Measurements from ENCODE around the gene PRKG1. TPM values are rescaled to one million over a fixed set of nuclear protein-coding genes. Genes with fewer than 3 reads are reported as not detected.

PRKG1 gene
- total and polyA plus RNA-seq, 4 donors: 26.2 to 199 (median 94.1) TPM

GRCh38 chr10:51301644-51302043, 227.4 kb downstream of the PRKG1 start:
- no peaks in the 10 kb centered on the region for H3K27me3 ChIP-seq (ENCODE audit: control insufficient read depth in 1 of 2, insufficient read depth in 2 of 2, low read length in 1 of 2)
- H3K4me1 ChIP-seq (ENCODE audit: control insufficient read depth in 1 of 2, insufficient read depth in 2 of 2, low read length in 2 of 2): peaks cover 7 to 16% of the 10 kb centered on the region in 2 donors
- ATAC-seq (ENCODE audit: low FRiP score): peak; percentile 54
- no peaks in the 10 kb centered on the region for H3K36me3 ChIP-seq (ENCODE audit: control insufficient read depth in 1 of 2, insufficient read depth in 2 of 2, low read length in 1 of 2)
- no peak overlapping the region for H3K4me3 ChIP-seq (ENCODE audit: low read length in 2 of 2)
- H3K27ac ChIP-seq (ENCODE audit: low read depth in 1 of 2, low read length in 2 of 2): peak overlapping the region; percentile 85 to 100
- DNase-seq: peak in 1 of 2 donors; percentile 73
- intact Hi-C loops (cut with DNase I): loop anchor here in 1 of 2 donors (1.0 to 10.0 kb wide), 3 partner anchors 123 to 297 kb away; partner anchors contain the start of gene PRKG1
- no peaks in the 10 kb centered on the region for H3K9me3 ChIP-seq (ENCODE audit: control insufficient read depth, low read length)
- 19 to 20% methylated on average over 5 of the region's 5 CpGs for WGBS, 2 donors

- WGBS, 2 donors: 0 to 3% methylated on average over 1 of the region's 1 CpG
- peaks cover 7 to 12% of the 10 kb centered on the region in 2 donors for H3K4me1 ChIP-seq (ENCODE audit: control insufficient read depth in 1 of 2, insufficient read depth in 2 of 2, low read length in 2 of 2)
These were observed 228.0 kb downstream of the PRKG1 start for GRCh38 chr10:51302316-51302715.

GRCh38 chr10:51308116-51308515, 233.8 kb downstream of the PRKG1 start:
- DNase-seq (no peak), ATAC-seq (ENCODE audit: low FRiP score) (no peak)
- peak overlapping the region in 1 of 2 donors; percentile 67 for H3K27ac ChIP-seq (ENCODE audit: low read depth in 1 of 2, low read length in 2 of 2)
- H3K27me3 ChIP-seq (ENCODE audit: control insufficient read depth in 1 of 2, insufficient read depth in 2 of 2, low read length in 1 of 2): no peaks in the 10 kb centered on the region
- 85 to 90% methylated on average over 1 of the region's 1 CpG for WGBS, 2 donors
- H3K4me3 ChIP-seq (ENCODE audit: low read length in 2 of 2): no peak overlapping the region
- intact Hi-C loops (cut with DNase I): loop anchor here in 1 of 2 donors (5.0 to 10.0 kb wide), 3 partner anchors 49 to 233 kb away; partner anchors contain the start of gene PRKG1
- H3K9me3 ChIP-seq (ENCODE audit: control insufficient read depth, low read length): no peaks in the 10 kb centered on the region
- peaks cover 15 to 19% of the 10 kb centered on the region in 2 donors for H3K4me1 ChIP-seq (ENCODE audit: control insufficient read depth in 1 of 2, insufficient read depth in 2 of 2, low read length in 2 of 2)
- H3K36me3 ChIP-seq (ENCODE audit: control insufficient read depth in 1 of 2, insufficient read depth in 2 of 2, low read length in 1 of 2): no peaks in the 10 kb centered on the region

More at GRCh38 chr10:51302316-51302715, 228.0 kb downstream of the PRKG1 start:
- H3K27ac ChIP-seq (ENCODE audit: low read depth in 1 of 2, low read length in 2 of 2): no peak overlapping the region
- H3K4me3 ChIP-seq (ENCODE audit: low read length in 2 of 2): no peak overlapping the region
- H3K27me3 ChIP-seq (ENCODE audit: control insufficient read depth in 1 of 2, insufficient read depth in 2 of 2, low read length in 1 of 2): no peaks in the 10 kb centered on the region
- ATAC-seq (ENCODE audit: low FRiP score) (peak; percentile 83), DNase-seq (no peak)
- intact Hi-C loops (cut with DNase I): loop anchor here in 1 of 2 donors (1.0 to 10.0 kb wide), 3 partner anchors 122 to 298 kb away; partner anchors contain the start of gene PRKG1
- H3K9me3 ChIP-seq (ENCODE audit: control insufficient read depth, low read length): no peaks in the 10 kb centered on the region
- H3K36me3 ChIP-seq (ENCODE audit: control insufficient read depth in 1 of 2, insufficient read depth in 2 of 2, low read length in 1 of 2): no peaks in the 10 kb centered on the region

DNA sequence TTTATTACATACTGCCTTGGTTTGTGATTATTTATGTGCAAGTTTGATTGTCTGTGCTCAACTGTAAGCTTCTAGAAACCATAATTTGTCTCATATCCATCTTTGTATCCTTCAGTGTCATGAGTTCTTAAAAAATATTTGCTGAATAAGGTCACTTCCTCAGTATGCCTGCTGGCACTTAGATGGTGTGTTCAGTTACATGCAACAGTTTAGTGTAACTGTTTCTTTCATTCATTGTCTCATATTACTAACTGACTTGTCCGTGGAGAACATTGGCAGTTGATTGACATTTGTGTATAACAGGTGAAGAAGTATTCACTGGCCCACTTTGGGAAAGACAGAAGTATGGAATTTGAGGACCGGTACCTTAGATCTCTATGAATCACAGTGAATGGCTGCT, 236.9 kb downstream of the PRKG1 start:
- ATAC-seq (ENCODE audit: low FRiP score): no peak
- intact Hi-C loops (cut with DNase I): loop anchor here in 1 of 2 donors (5.0 kb wide), 1 partner anchor 46 kb away; no protein-coding TSS in a partner anchor
- H3K36me3 ChIP-seq (ENCODE audit: control insufficient read depth in 1 of 2, insufficient read depth in 2 of 2, low read length in 1 of 2): no peaks in the 10 kb centered on the region
- WGBS, 2 donors: 39 to 47% methylated on average over 2 of the region's 2 CpGs
- H3K27ac ChIP-seq (ENCODE audit: low read depth in 1 of 2, low read length in 2 of 2): no peak overlapping the region
- H3K4me3 ChIP-seq (ENCODE audit: low read length in 2 of 2): no peak overlapping the region
- H3K27me3 ChIP-seq (ENCODE audit: control insufficient read depth in 1 of 2, insufficient read depth in 2 of 2, low read length in 1 of 2): no peaks in the 10 kb centered on the region
- DNase-seq: no peak
- H3K4me1 ChIP-seq (ENCODE audit: control insufficient read depth in 1 of 2, insufficient read depth in 2 of 2, low read length in 2 of 2): peaks cover 14 to 28% of the 10 kb centered on the region in 2 donors
- no peaks in the 10 kb centered on the region for H3K9me3 ChIP-seq (ENCODE audit: control insufficient read depth, low read length)

GRCh38 chr10:51312817-51313216, 238.5 kb downstream of the PRKG1 start:
- intact Hi-C loops (cut with DNase I): loop anchor here in 1 of 2 donors (5.0 kb wide), 1 partner anchor 44 kb away; no protein-coding TSS in a partner anchor
- 21 to 23% methylated on average over 2 of the region's 2 CpGs for WGBS, 2 donors
- H3K4me3 ChIP-seq (ENCODE audit: low read length in 2 of 2): no peak overlapping the region
- no peak overlapping the region for H3K27ac ChIP-seq (ENCODE audit: low read depth in 1 of 2, low read length in 2 of 2)
- H3K9me3 ChIP-seq (ENCODE audit: control insufficient read depth, low read length): no peaks in the 10 kb centered on the region
- H3K4me1 ChIP-seq (ENCODE audit: control insufficient read depth in 1 of 2, insufficient read depth in 2 of 2, low read length in 2 of 2): peaks cover 14 to 30% of the 10 kb centered on the region in 2 donors
- DNase-seq: no peak
- ATAC-seq (ENCODE audit: low FRiP score): no peak
- no peaks in the 10 kb centered on the region for H3K36me3 ChIP-seq (ENCODE audit: control insufficient read depth in 1 of 2, insufficient read depth in 2 of 2, low read length in 1 of 2)
- H3K27me3 ChIP-seq (ENCODE audit: control insufficient read depth in 1 of 2, insufficient read depth in 2 of 2, low read length in 1 of 2): no peaks in the 10 kb centered on the region

GRCh38 chr10:51313251-51313650, 239.0 kb downstream of the PRKG1 start:
- H3K27ac ChIP-seq (ENCODE audit: low read depth in 1 of 2, low read length in 2 of 2): no peak overlapping the region

GRCh38 chr10:51313773-51314478, 239.6 kb downstream of the PRKG1 start:
- H3K36me3 ChIP-seq (ENCODE audit: control insufficient read depth in 1 of 2, insufficient read depth in 2 of 2, low read length in 1 of 2): no peaks in the 10 kb centered on the region
- intact Hi-C loops (cut with DNase I): loop anchor here in 1 of 2 donors (5.0 kb wide), 1 partner anchor 43 kb away; no protein-coding TSS in a partner anchor
- H3K9me3 ChIP-seq (ENCODE audit: control insufficient read depth, low read length): no peaks in the 10 kb centered on the region
- WGBS, 2 donors: 22 to 33% methylated on average over 3 of the region's 3 CpGs
- H3K4me3 ChIP-seq (ENCODE audit: low read length in 2 of 2): no peak overlapping the region
- H3K27me3 ChIP-seq (ENCODE audit: control insufficient read depth in 1 of 2, insufficient read depth in 2 of 2, low read length in 1 of 2): no peaks in the 10 kb centered on the region
- no peak for ATAC-seq (ENCODE audit: low FRiP score)
- no peak for DNase-seq
- H3K27ac ChIP-seq (ENCODE audit: low read depth in 1 of 2, low read length in 2 of 2): no peak overlapping the region
- H3K4me1 ChIP-seq (ENCODE audit: control insufficient read depth in 1 of 2, insufficient read depth in 2 of 2, low read length in 2 of 2): peaks cover 11 to 27% of the 10 kb centered on the region in 2 donors

More at GRCh38 chr10:51313251-51313650, 239.0 kb downstream of the PRKG1 start:
- H3K36me3 ChIP-seq (ENCODE audit: control insufficient read depth in 1 of 2, insufficient read depth in 2 of 2, low read length in 1 of 2): no peaks in the 10 kb centered on the region
- no peak for ATAC-seq (ENCODE audit: low FRiP score)
- H3K9me3 ChIP-seq (ENCODE audit: control insufficient read depth, low read length): no peaks in the 10 kb centered on the region
- no peaks in the 10 kb centered on the region for H3K27me3 ChIP-seq (ENCODE audit: control insufficient read depth in 1 of 2, insufficient read depth in 2 of 2, low read length in 1 of 2)
- intact Hi-C loops (cut with DNase I): loop anchor here in 1 of 2 donors (5.0 kb wide), 1 partner anchor 44 kb away; no protein-coding TSS in a partner anchor
- WGBS, 2 donors: 63 to 73% methylated on average over 2 of the region's 2 CpGs
- peaks cover 14 to 32% of the 10 kb centered on the region in 2 donors for H3K4me1 ChIP-seq (ENCODE audit: control insufficient read depth in 1 of 2, insufficient read depth in 2 of 2, low read length in 2 of 2)
- DNase-seq: no peak
- no peak overlapping the region for H3K4me3 ChIP-seq (ENCODE audit: low read length in 2 of 2)

DNA sequence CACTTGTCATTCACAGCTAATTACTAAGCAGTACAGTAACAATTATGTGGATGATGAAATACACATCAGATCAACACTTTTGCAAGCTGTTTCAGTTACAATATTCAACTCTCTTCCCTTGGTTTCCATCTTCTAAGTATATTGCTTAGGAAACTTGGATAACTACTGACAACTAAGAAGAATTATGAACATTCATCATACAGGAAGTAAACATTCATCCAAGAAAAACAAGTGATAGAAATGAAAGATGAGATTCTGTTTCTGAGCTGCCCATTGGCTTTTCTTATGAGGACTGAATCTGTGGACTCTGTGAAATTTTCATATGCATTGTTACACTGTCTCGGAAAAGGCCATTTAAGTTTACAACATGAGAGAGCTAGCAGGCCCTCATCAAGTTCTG, 240.2 kb downstream of the PRKG1 start:
- no peaks in the 10 kb centered on the region for H3K9me3 ChIP-seq (ENCODE audit: control insufficient read depth, low read length)
- intact Hi-C loops (cut with DNase I): loop anchor here in 1 of 2 donors (5.0 kb wide), 1 partner anchor 43 kb away; no protein-coding TSS in a partner anchor
- DNase-seq (no peak), ATAC-seq (ENCODE audit: low FRiP score) (no peak)
- WGBS, 2 donors: 29 to 42% methylated on average over 1 of the region's 1 CpG
- no peak overlapping the region for H3K27ac ChIP-seq (ENCODE audit: low read depth in 1 of 2, low read length in 2 of 2)
- no peak overlapping the region for H3K4me3 ChIP-seq (ENCODE audit: low read length in 2 of 2)
- no peaks in the 10 kb centered on the region for H3K36me3 ChIP-seq (ENCODE audit: control insufficient read depth in 1 of 2, insufficient read depth in 2 of 2, low read length in 1 of 2)
- H3K27me3 ChIP-seq (ENCODE audit: control insufficient read depth in 1 of 2, insufficient read depth in 2 of 2, low read length in 1 of 2): no peaks in the 10 kb centered on the region
- H3K4me1 ChIP-seq (ENCODE audit: control insufficient read depth in 1 of 2, insufficient read depth in 2 of 2, low read length in 2 of 2): peaks cover 13 to 28% of the 10 kb centered on the region in 2 donors
